ENCODE results near the gene P4HA2.

The P4HA2 gene

GRCh38 chr5:132256783-132257130 lies 29.1 kb upstream of the P4HA2 start:
- ATAC-seq, result no peak

GRCh38 chr5:132256086-132256782 lies 28.6 kb upstream of the P4HA2 start:
- no peak for TF ChIP-seq BACH2 (CRISPR knock-in tag; IDR thresholded peaks at IDR 0.05; ENCODE audit: borderline replicate concordance)
- TF ChIP-seq CSDC2 (CRISPR knock-in tag; IDR thresholded peaks at IDR 0.05), result no peak
- TF ChIP-seq ZFP30 (CRISPR knock-in tag; IDR thresholded peaks at IDR 0.05), result no peak
- TF ChIP-seq ISL1 (CRISPR knock-in tag; IDR thresholded peaks at IDR 0.05), result no peak
- no peak for TF ChIP-seq CREB5 (CRISPR knock-in tag; IDR thresholded peaks at IDR 0.05; ENCODE audit: low read depth)
- TF ChIP-seq TCF4 (CRISPR knock-in tag; IDR thresholded peaks at IDR 0.05; ENCODE audit: borderline replicate concordance), result no peak
- no peak for TF ChIP-seq ESRRG (CRISPR knock-in tag; IDR thresholded peaks at IDR 0.05)
- no peak for TF ChIP-seq ZNF70 (CRISPR knock-in tag; IDR thresholded peaks at IDR 0.05)
- ATAC-seq, result no peak

More at GRCh38 chr5:132256783-132257130, 29.1 kb upstream of the P4HA2 start:
- TF ChIP-seq ZNF8 (CRISPR knock-in tag; IDR thresholded peaks at IDR 0.05), result no peak
- no peak for TF ChIP-seq OSR1 (CRISPR knock-in tag; IDR thresholded peaks at IDR 0.05)
- TF ChIP-seq ZC3H10 (CRISPR knock-in tag; IDR thresholded peaks at IDR 0.05), result no peak
- no peak for TF ChIP-seq TCF4 (CRISPR knock-in tag; IDR thresholded peaks at IDR 0.05; ENCODE audit: borderline replicate concordance)
- no peak for TF ChIP-seq CREB5 (CRISPR knock-in tag; IDR thresholded peaks at IDR 0.05; ENCODE audit: low read depth)
- no peak for TF ChIP-seq RARB (CRISPR knock-in tag; IDR thresholded peaks at IDR 0.05)
- no peak for TF ChIP-seq ZFP3 (CRISPR knock-in tag; IDR thresholded peaks at IDR 0.05)
- no peak for TF ChIP-seq PATZ1 (CRISPR knock-in tag; IDR thresholded peaks at IDR 0.05; ENCODE audit: borderline replicate concordance)
- no peak for TF ChIP-seq BACH2 (CRISPR knock-in tag; IDR thresholded peaks at IDR 0.05; ENCODE audit: borderline replicate concordance)
- TF ChIP-seq CSDC2 (CRISPR knock-in tag; IDR thresholded peaks at IDR 0.05), result no peak

GRCh38 chr5:132254321-132254977 lies 26.8 kb upstream of the P4HA2 start:
- no peak for ATAC-seq
- TF ChIP-seq ZNF8 (CRISPR knock-in tag; IDR thresholded peaks at IDR 0.05), result no peak
- TF ChIP-seq ZC3H10 (CRISPR knock-in tag; IDR thresholded peaks at IDR 0.05), result no peak
- TF ChIP-seq ZFP3 (CRISPR knock-in tag; IDR thresholded peaks at IDR 0.05), result no peak
- TF ChIP-seq PPARA (CRISPR knock-in tag; IDR thresholded peaks at IDR 0.05; ENCODE audit: borderline replicate concordance), result no peak
- TF ChIP-seq ZNF70 (CRISPR knock-in tag; IDR thresholded peaks at IDR 0.05), result no peak
- no peak for TF ChIP-seq RARB (CRISPR knock-in tag; IDR thresholded peaks at IDR 0.05)
- TF ChIP-seq ESRRG (CRISPR knock-in tag; IDR thresholded peaks at IDR 0.05), result no peak
- TF ChIP-seq ARNTL (CRISPR knock-in tag; IDR thresholded peaks at IDR 0.05; ENCODE audit: borderline replicate concordance, low read depth), result no peak
- no peak for TF ChIP-seq TOX (CRISPR knock-in tag; IDR thresholded peaks at IDR 0.05; ENCODE audit: borderline replicate concordance)
- TF ChIP-seq ZFP30 (CRISPR knock-in tag; IDR thresholded peaks at IDR 0.05), result no peak
- no peak for TF ChIP-seq CSDC2 (CRISPR knock-in tag; IDR thresholded peaks at IDR 0.05)
- TF ChIP-seq POU6F1 (CRISPR knock-in tag; IDR thresholded peaks at IDR 0.05; ENCODE audit: borderline replicate concordance, low read depth), result no peak
- no peak for TF ChIP-seq TCF4 (CRISPR knock-in tag; IDR thresholded peaks at IDR 0.05; ENCODE audit: borderline replicate concordance)
- TF ChIP-seq ISL1 (CRISPR knock-in tag; IDR thresholded peaks at IDR 0.05), result no peak

GRCh38 chr5:132253452-132254320 lies 26.0 kb upstream of the P4HA2 start:
- no peak for ATAC-seq
- TF ChIP-seq POU6F1 (CRISPR knock-in tag; IDR thresholded peaks at IDR 0.05; ENCODE audit: borderline replicate concordance, low read depth) (no peak), TOX (CRISPR knock-in tag; IDR thresholded peaks at IDR 0.05; ENCODE audit: borderline replicate concordance) (no peak), OSR1 (CRISPR knock-in tag; IDR thresholded peaks at IDR 0.05) (no peak), TCF4 (CRISPR knock-in tag; IDR thresholded peaks at IDR 0.05; ENCODE audit: borderline replicate concordance) (no peak), PATZ1 (CRISPR knock-in tag; IDR thresholded peaks at IDR 0.05; ENCODE audit: borderline replicate concordance) (no peak), ZFP3 (CRISPR knock-in tag; IDR thresholded peaks at IDR 0.05) (no peak)

Data from SK-N-SH treated with all-trans-retinoic acid at 6 μM for 48 hours (cell line).